GM21423 (cell line): ENCODE results near the gene NRXN3.

Source experiments
- ATAC-seq: cut with Tn5 transposase; IDR thresholded peaks from one replicate; pipeline ENCODE4 v1.9.1; 2021; ENCODE audit warnings: mild to moderate bottlenecking, moderate library complexity; ENCODE audit not compliant: unreplicated experiment

The NRXN3 gene

DNA sequence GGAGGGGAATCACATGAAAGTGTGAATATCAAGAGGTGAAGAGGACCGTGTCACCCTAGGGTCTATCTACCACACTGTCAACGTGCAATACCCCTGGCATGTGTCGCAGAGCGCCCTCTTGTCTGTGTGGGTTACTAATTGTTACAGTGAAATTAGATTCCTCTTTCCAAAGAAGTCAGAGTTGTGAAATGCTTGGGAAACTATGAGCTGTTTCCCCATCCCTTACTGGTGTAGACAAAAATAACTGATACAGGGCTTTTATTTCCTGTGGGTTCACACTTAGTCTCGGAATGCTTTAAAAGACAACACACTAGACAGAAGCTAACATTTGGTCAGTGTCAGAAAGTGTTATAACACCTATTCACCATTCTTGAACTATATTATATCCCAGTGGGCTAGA is 597.3 kb downstream of the NRXN3 start:
- no peak for ATAC-seq

DNA sequence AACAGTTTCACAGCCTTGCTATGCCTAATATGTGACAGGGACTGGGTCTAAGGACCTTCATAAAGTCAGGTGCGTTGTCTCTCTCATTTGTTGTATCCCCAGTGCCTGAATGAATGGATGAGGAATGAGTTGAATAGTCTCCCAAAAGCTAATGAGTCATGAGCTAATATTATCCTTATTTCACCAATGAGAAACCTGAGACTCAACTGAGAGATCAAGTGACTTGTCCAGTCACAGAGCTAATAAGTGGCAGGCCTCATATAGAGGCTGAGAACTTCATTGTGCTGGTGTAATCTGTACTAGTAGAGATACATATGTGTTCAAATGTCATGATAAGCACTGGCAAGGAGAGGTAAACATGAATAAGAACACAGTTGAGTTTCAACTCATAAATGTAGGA is 612.4 kb downstream of the NRXN3 start:
- no peak for ATAC-seq

DNA sequence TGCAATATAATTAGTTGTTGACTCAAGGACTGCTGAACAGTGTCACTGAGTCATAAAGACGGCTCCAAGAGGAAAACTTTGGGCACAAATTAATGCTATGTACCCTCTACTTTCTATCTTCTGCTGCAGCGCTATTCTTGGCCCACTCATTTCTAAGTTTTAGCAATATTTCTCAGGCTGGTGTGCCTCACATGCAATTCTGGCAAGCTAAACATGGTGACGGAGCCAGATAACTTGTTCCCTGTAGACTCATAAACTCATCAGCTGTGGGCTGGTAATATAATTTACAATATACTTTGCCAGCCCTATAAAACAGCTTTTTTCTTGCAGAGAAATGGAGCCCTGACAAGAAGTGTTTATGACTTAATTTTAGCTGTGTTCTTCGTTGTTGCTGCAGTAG is 615.1 kb downstream of the NRXN3 start:
- no peak for ATAC-seq

DNA sequence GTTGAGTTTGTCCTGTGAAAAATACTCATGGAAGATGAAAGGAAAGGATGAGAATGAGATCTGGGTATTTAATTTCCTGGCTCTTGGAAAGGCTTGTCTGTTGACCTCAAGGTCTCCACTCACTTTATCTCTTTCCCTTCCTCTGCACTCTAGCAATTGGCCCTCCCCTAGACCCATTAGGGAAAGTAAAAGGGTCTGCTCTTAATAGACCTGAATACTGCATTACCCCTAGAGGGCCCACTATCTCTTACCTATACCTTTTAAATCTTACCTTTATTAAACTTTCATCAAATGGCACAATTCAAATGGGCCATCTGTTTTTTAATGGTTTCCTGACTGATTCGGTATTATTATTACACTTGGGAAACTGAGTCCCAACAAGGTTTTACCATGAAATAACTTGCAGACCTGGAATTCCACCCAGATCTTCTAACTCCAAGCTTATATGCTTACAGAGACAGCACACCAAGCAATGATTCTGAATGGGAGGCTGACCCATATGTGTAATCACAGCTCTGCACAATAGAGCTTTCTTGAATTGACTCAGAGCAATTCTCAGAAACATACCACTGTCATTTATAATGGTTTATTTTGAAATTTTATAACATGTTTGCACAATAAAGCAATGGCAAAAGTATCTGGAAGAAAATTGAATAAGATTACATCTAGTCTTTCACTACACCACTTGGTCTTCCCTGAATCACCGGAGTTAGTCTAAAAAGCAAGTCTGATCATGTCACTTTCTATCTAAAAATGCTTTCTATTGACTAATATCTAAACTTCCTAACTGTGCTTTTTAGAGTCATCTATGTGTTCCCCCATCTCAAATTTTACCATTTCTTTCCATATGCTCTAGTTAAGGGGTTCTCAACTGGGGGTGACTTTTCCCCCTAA is 618.5 kb downstream of the NRXN3 start:
- no peak for ATAC-seq

DNA sequence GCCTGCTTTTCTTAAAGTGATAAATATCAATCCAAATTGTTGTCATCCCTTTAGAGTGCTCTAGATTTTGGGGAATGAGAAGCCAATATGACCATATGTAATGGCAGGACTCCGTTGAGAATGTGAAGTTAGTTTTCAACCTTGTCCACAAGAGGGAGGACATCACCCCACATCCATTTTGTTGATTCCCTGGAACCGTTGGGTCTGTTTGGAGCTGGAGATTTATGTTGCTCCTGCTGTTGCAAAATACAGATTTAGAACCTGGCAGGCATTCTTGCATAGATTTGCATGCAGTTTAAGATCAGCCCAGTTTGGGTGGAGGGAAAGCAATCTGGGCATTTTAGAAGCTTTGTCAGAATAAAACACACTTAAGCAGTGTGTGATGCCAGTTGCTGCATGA is 620.1 kb downstream of the NRXN3 start:
- no peak for ATAC-seq

DNA sequence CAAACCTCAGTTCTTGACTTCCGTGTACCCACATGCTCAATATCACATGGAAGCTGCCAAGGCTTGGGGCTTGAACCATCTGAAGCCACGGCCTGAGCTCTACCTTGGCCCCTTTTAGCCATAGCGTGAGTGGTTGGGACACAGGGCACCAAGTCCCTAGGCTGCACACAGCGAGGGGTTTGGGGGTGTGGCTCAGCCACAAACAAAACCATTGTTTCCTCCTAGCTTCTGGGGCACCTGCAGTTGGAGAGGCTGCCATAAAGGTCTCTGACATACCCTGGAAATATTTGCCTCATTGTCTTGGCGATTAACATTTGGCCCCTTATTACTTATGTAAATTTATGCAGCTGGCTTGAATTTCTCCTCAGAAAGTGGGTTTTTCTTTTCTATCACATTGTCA is 628.6 kb downstream of the NRXN3 start:
- ATAC-seq: no peak

DNA sequence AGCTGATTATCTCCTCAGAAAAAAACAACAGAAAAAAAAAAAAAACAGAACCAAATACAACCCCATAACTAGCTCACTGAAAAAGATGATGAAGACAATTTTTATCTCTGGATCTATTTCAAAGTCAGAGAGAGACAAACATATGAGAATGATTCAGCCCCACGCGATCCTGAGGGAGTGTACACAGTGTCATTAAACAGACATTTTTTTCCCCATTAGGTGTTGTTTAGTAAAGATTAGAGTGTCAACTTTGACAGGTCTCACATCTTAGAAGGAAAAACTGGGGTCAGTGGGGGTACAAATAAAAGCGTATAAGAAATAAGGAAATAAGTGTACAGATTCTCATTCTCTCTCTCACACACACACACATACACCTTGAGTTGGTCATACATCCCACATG is 635.4 kb downstream of the NRXN3 start:
- ATAC-seq: no peak

DNA sequence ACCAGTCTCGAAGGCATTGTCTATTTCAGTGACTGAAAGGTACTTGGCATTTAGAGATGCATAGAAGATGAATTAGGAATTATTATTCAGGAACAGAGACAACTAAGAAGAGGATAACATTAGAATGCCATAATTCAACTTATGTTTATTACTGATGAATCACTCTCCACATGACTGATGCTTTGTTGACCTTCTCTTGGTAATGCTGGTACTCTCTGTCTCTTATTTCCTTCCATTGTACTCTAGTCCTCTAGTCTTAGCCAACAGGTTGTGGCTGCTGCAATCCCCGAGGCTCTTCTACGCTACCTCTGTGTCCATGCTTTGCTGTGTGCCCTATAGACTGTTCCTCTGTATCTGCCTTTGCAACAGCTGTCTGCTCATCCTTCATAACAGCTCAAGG is 652.9 kb downstream of the NRXN3 start:
- no peak for ATAC-seq

DNA sequence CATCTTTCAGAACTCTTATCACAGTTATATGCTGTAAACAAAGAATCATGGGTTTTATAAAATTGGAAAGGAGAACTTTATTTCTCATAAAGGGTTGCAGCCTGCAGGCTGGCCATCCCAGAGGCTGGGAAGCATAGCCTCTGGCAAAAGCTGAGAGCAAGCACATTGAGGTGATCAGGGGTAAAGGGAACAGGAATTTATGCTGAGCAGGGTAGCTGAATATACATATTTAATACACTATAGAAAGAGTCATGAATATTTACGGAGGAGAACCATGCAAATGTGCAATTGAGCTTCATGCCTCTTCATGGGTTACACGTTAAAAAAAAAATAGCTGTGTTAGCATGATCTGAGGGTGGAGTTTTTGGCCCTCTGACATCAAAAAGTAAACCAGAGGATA is 653.3 kb downstream of the NRXN3 start:
- ATAC-seq: no peak

DNA sequence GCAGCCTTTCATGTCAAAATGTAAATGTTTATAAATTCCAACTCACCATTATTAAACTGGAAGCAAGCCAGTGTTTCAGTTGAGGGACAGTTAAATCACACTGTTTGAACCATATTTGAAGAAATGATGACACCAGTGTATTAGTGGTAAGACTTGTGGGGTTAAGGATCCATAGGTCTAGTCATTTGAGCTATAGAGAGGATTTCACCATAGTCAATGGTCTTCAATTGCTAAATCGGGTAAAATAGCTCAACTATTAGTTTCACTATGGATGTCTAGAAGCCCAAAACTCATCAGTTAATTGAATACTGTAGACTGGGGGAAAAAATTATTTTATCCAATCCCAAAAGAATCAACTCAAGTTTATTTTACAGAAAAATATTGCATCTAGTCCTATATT is 659.1 kb downstream of the NRXN3 start:
- ATAC-seq: peak; percentile 82

DNA sequence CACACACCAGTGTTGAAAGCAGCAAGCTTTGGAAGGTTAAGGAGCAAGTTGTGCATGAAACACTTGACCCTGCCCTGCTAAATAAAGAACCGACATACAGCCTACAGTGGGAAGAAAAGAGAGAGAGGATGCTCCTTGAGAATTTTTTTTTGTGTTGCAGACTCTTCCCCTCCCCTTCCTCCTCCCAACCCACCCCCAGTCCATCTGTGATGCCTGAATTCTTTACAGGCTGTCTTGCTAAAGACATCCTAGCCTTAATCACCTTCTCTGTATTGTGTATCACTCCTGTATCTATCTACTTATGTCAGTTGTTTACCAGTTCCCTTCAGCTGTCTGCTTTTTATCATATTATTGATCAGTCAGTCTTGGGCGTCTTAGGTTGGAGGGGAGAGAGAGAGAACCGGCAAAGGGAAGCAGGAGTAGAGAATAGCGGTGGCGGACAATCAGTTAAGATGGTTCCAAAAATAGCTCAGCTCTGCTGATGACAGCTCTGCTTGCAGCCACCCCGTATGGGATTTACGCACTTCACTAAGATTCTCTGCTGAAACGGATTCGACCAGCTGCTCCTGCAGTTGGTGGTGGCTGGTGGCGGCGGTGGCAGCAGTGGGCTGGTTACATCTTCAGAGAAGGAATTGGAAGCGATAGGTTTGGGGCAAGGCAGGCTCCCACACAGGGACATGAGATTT is 664.7 kb downstream of the NRXN3 start:
- no peak for ATAC-seq

DNA sequence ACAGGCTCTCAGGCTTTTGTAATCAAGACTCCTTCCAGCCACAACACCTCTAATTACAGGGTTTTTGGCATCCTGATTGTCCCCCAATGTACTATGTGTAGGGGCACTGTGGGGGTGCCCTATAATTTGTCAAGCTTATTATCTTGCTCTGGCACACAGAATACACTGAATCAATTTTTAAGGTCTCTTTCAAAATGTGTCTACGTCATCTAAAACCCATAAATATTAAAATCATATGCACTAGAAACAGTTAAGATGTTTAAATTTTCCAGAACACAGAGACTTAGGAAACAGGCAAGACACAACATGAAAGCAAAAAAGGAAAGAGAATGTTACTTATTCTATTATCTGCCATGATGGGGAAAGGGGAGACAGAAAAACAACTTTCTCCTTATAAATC is 665.7 kb downstream of the NRXN3 start:
- ATAC-seq: no peak

DNA sequence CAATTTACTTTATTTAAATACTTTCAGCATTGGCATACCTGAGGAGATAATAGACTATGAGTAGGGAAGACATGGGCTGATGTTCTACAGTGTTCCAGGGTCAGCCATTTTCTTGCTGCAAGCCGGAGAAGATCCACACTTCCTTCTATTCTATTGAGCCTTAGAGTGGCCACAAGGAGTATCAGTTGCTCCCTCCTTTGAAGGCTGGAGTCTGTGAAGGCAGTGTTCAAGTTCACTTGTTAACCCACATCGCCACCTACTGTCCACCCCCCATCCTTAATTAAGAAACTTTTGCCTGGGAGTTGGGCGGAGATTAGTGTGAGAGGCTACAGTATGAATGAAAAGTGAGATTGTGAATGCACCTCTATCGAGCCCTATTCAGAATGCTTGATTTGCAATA is 666.6 kb downstream of the NRXN3 start:
- peak; percentile 82 for ATAC-seq

DNA sequence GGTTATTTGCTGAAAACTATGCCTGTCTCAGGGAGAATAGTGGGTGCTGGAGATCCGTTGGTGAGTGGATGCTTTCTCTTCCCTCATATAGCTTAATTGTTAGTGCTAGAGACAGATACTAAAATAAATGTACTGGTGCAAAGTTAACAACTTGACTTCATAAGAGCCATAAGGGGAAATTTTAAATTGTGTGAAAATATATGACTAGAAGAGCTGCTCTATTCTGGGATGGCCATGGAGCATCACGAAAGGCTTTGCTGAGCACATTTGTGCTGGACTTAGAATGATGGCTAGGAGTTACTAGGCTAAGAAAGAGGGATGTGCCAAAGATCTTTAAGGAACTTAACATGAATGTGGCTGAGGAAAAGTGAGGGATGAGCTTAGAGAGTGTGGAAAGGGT is 668.8 kb downstream of the NRXN3 start:
- no peak for ATAC-seq

DNA sequence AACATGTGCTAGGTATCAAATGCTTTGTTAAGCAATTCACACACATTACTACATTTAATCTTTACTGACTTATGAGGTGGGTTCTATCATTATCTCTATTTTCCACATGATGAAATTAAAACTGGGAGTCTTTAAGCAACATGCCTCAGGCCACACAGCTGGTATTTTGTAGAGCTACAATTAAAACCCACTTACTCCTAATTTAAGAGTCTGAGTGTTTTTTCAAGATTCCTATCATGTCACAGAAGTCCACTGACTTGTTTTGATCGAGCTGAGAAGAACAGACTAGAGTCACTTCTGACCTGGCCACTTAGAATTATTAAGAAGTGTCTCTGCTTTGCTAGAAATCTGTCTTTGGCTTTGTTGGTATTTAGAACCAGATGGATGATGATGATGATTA is 670.7 kb downstream of the NRXN3 start:
- no peak for ATAC-seq

DNA sequence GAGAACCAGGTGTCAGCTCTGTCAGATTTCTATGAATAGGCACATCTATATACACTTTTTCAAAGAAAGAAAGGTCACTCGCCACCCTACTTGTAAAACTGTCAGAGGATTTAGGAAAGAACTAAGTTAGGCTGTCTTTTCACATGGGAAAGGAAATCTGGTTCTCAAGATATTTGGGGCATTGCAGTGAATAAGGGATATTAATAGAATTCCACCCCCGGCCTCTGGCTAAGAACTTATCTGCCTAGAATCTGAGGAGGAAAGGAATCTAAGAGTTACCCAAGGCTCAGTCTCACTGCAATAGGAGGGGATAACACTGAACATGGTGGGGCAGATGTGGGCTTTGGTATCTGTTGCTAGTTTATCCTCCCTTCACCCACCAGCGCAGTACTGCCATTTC is 677.6 kb downstream of the NRXN3 start:
- no peak for ATAC-seq

DNA sequence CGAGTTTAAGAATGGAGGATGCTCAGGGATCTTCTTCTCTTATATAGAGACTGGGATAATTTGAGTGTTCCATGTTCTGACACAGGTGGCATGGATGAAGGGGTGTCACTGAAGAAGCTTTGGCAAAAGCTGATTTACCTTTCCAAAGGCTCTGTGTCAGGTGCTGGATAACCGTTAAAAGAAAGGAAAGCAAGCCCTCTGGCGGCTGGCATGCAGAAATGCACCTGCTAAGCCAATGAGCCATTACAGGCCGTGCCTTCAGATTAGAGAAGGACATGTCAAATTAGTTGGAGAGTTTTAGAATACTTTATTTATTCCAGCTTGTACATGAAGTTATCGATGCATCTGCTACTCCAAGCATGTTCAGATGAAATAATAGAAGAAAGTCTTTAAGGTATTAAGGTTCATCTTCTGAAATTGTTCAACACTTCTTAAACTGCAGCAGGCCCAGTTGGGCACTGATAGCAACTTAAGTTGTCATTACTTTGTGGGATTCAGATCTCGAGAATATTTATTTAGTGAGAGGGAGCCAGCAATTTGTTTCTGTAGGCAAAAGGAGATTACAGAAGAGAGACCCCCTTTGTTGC is 678.2 kb downstream of the NRXN3 start:
- ATAC-seq: peak; percentile 89

DNA sequence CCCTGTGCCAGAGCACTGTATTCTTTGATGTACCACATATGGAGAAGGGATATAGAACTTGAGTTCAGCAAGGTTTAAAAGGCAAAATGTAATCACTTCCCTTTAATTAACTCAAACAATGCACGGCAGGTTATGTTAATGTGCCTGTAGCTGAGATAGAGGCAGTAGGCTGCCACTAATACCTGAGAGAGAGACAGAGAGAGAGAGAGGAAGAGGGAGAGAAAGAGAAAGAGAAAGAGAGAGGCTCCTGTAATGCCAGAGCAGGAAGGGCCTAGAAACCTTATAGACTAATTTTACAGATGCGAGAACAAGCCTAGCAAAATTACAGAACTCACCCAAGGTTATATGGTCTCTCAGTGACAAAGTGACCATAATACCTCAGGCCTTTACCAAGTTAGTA is 679.8 kb downstream of the NRXN3 start:
- no peak for ATAC-seq

DNA sequence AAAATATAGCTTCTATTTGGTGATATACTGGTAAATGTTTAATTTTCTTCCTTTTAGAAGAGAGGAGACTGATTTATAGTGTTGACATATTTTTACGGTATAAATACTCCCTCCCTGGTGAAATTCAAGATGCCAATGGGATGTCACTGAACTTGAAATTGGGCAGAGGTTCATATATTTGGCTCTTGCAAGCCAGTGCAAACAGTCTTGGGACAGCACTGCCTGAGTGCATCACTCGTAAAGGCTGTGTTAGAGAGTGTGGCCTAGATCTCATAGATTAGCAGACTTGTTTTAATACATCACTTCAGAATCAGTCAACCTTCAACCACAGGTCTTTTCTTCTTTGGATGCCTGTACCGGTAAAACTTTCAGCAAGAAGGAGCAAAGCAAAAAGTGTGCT is 681.0 kb downstream of the NRXN3 start:
- no peak for ATAC-seq

DNA sequence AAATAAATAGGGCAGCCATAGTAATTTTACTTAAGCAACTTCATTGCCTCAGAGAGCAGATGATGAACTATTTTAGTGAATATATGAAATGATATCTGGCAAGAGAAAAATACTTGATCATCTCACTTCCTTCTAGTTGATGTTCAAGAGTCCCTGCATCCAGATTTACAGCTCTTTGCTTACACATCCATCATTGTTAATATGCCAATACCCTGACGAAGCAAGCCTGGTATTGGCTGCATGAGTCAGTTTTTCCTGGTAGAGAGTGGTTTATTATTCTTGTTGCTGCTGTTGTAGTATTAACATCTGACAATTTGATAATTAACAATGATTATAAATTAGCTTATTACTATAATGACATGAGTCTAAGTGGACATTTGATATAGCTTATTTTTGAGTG is 681.9 kb downstream of the NRXN3 start:
- no peak for ATAC-seq

DNA sequence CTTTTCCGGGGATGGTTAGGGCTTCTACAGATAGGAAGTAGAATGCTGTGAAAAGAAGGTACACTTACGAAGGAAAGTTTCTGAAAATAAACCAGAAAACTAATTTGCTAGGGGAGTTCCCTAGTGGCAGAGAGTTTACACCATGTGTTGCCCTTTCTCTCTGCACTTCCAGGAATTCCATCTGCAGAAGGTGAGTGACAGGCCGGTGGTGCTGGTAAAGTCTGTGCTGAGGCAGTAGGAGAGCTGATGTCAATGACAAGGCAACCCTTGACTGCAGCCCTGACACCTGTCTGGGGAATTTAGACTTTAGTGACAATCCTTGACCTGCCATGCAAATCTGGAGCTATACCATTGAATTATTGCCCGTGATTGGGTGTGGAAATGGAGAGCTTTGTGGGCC is 687.8 kb downstream of the NRXN3 start:
- no peak for ATAC-seq

DNA sequence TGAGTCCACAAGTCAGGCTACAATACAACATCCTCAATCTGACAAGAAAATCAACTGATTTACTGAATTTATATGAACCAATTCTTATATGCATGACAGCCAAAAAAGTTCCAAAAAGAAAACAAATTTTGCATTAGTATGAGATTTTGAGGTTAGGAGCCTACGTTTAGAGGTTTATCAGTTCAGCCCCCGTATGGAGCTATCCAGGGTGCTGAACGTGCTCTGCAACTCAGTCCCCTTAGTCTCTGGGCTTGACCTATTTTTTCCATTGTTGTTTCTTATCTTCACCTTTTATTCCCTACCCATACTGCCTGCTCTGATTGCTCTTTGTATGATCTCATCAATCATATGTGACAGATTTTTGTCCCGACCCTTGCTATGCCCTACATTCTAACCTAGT is 693.0 kb downstream of the NRXN3 start:
- ATAC-seq: no peak
